Pancreas (tissue), 10 donors: ENCODE measurements around the gene SH3D19. TPM values are rescaled to one million over a fixed set of nuclear protein-coding genes. Genes with fewer than 3 reads are reported as not detected.

Experiments
- ATAC-seq, 4 donors: fragments of 200-7000 bp; cut with Tn5 transposase; one replicate each; pipeline versions ENCODE4 v1.8.0 to v1.9.1; 2020; ENCODE audit warnings: mild to moderate bottlenecking in 4 of 4, moderate library complexity in 4 of 4
- DNase-seq, 6 donors: peaks; one replicate each; pipeline ENCODE4 v3.0.0-alpha.2; 2020
- FAIRE-seq: peaks from 2 replicates; lab custom pipeline; 2012; peaks lifted over from hg19 to GRCh38; lab: Jason Lieb, UNC
- H3K27ac ChIP-seq, 4 donors: fragments of 200-600 bp; sonication (generic); 1 replicate in 3 of 4; 2 replicates in 1 of 4; pipeline versions ENCODE4 v1.5.0 to v1.8.0; 2020
- H3K27me3 ChIP-seq, 4 donors: fragments of 200-600 bp; one replicate each; pipeline ENCODE4 v1.8.0; 2021
- H3K36me3 ChIP-seq, 3 donors: fragments of 200-600 bp; sonication (generic) in 1 of 3; one replicate each; pipeline versions ENCODE4 v1.5.0 to v1.8.0; 2020 to 2021
- H3K4me1 ChIP-seq, 3 donors: fragments of 200-600 bp; one replicate each; pipeline ENCODE4 v1.8.0; 2021
- H3K4me3 ChIP-seq, 4 donors: fragments of 200-600 bp; sonication (generic) in 2 of 4; one replicate each; pipeline versions ENCODE4 v1.5.0 to v1.8.0; 2020 to 2021
- H3K9me3 ChIP-seq, 4 donors: fragments of 200-600 bp; one replicate each; pipeline ENCODE4 v1.8.0; 2021
- CTCF ChIP-seq, 4 donors: fragments of 200-600 bp; sonication (generic) in 3 of 4; IDR thresholded peaks; one replicate each; pipeline versions ENCODE4 v1.5.0 to v1.8.0; 2021; ENCODE audit warnings: antibody characterized with exemption in 4 of 4
- WGBS, 2 donors: extraction: QIAGEN DNeasy Blood & Tissue Kit; methylation state at CpG; one replicate each; pipeline ENCODE4 v1.1.7; 2013; 5-methylcytosine and 5-hydroxymethylcytosine counted together
- intact Hi-C, 3 donors: fragments of 100-400 bp; cut with DNase I; formaldehyde crosslinking; loops; one replicate each; pipeline versions ENCODE4 v1.11.1 to v1.14.2; 2022
- polyA plus RNA-seq, 2 donors: library from polyadenylated mRNA; stranded (reverse); fragments of 200-250 nt; gene quantifications; one replicate each; pipeline ENCODE4 v1.2.3, GENCODE V29; 2013
- total RNA-seq, 6 donors: library from RNA; stranded (reverse); fragmentation: NEBNext Ultra II Directional in 4 of 6; extraction: Animal tissue kit (Norgen Biotek cat#: 25700) in 4 of 6; gene quantifications; one replicate each; pipeline versions ENCODE4 v1.2.1 to v1.2.4, GENCODE V29; 2021 to 2023
- donor health status: healthy with polysubstance abuse.
- donor health status: DM: no; HTN: no; CAD: no; lungs with moderate emphysema.
- donor health status: DM: no; HTN: no; CAD: no.
- donor health status: control.
- donor health status: control.
- donor health status: Bipolar disorder and iron deficiency.
- donor health status: DM: yes; HTN: yes; CAD: no.
- donor health status: DM: no; HTN: no; CAD: no.
- donor health status: DM: no; HTN: no; CAD: no.
- donor health status: DM: yes; HTN: yes; CAD: no.

SH3D19 gene
- total and polyA plus RNA-seq, 8 donors, result 11.9 to 34.5 (median 12.9) TPM

GRCh38 chr4:151319490-151319889 lies 5.9 kb downstream of the SH3D19 start:
- no peak for ATAC-seq
- Histone ChIP-seq H3K4me3 (no peak overlapping the region), H3K27ac (no peak overlapping the region), H3K4me1 (peaks cover 0 to 30% (median 28%) of the 10 kb centered on the region in 3 donors), H3K36me3 (no peaks in the 10 kb centered on the region), H3K9me3 (no peaks in the 10 kb centered on the region), H3K27me3 (no peaks in the 10 kb centered on the region)
- 95 to 97% methylated on average over 1 of the region's 1 CpG for WGBS, 2 donors
- no peak for TF ChIP-seq CTCF (IDR thresholded peaks at IDR 0.05)
- no peak for FAIRE-seq
- no peak for DNase-seq
- intact Hi-C loops, result no loop called here

- WGBS, 2 donors, result 32 to 47% methylated on average over 1 of the region's 1 CpG
- Histone ChIP-seq H3K9me3 (no peaks in the 10 kb centered on the region), H3K27ac (no peak overlapping the region), H3K36me3 (no peaks in the 10 kb centered on the region), H3K4me1 (peaks cover 0 to 30% (median 20%) of the 10 kb centered on the region in 3 donors), H3K27me3 (no peaks in the 10 kb centered on the region), H3K4me3 (no peak overlapping the region)
- ATAC-seq (no peak), DNase-seq (no peak), FAIRE-seq (no peak)
- no peak for TF ChIP-seq CTCF (IDR thresholded peaks at IDR 0.05)
- intact Hi-C loops, result no loop called here
Measured at GRCh38 chr4:151318307-151319006, 6.9 kb downstream of the SH3D19 start.

- no peak overlapping the region for H3K4me3 ChIP-seq
- no peaks in the 10 kb centered on the region for H3K9me3 ChIP-seq
- peaks cover 0 to 26% (median 18%) of the 10 kb centered on the region in 3 donors for H3K4me1 ChIP-seq
- no peak for TF ChIP-seq CTCF (IDR thresholded peaks at IDR 0.05)
- H3K27me3 ChIP-seq, result no peaks in the 10 kb centered on the region
- ATAC-seq, result peak in 1 of 4 donors; percentile 26
- no peaks in the 10 kb centered on the region for H3K36me3 ChIP-seq
- 38 to 49% methylated on average over 2 of the region's 2 CpGs for WGBS, 2 donors
- DNase-seq, result no peak
- intact Hi-C loops, result no loop called here
- FAIRE-seq, result no peak
- no peak overlapping the region for H3K27ac ChIP-seq
Measured at GRCh38 chr4:151316645-151317044, 8.8 kb downstream of the SH3D19 start.

- DNase-seq (no peak), ATAC-seq (peak; percentile 63 to 90 (median 80)), FAIRE-seq (no peak)
- no peak for TF ChIP-seq CTCF (IDR thresholded peaks at IDR 0.05)
- 49 to 50% methylated on average over 2 of the region's 2 CpGs for WGBS, 2 donors
- intact Hi-C loops, result no loop called here
- Histone ChIP-seq H3K27ac (peak overlapping the region in 2 of 4 donors; percentile 62 to 64), H3K36me3 (no peaks in the 10 kb centered on the region), H3K27me3 (no peaks in the 10 kb centered on the region), H3K4me3 (no peak overlapping the region), H3K9me3 (no peaks in the 10 kb centered on the region), H3K4me1 (peaks cover 0 to 26% (median 18%) of the 10 kb centered on the region in 3 donors)
Measured at GRCh38 chr4:151315212-151315886, 10.1 kb downstream of the SH3D19 start.

- Histone ChIP-seq H3K9me3 (no peaks in the 10 kb centered on the region), H3K4me3 (no peak overlapping the region), H3K4me1 (peaks cover 0 to 26% (median 18%) of the 10 kb centered on the region in 3 donors), H3K27me3 (no peaks in the 10 kb centered on the region), H3K36me3 (no peaks in the 10 kb centered on the region), H3K27ac (peak overlapping the region in 2 of 4 donors; percentile 62 to 64)
- intact Hi-C loops, result no loop called here
- ATAC-seq, result no peak
- no peak for FAIRE-seq
- no peak for DNase-seq
- 81 to 95% methylated on average over 1 of the region's 1 CpG for WGBS, 2 donors
- no peak for TF ChIP-seq CTCF (IDR thresholded peaks at IDR 0.05)
Measured at GRCh38 chr4:151314479-151314878, 10.9 kb downstream of the SH3D19 start.
